ENCODE measurements around the gene BORCS8.

Gene BORCS8

GRCh38 chr19:19201697-19202630 lies 10.0 kb upstream of the BORCS8 start:
- no peak for DNase-seq (ENCODE audit: extremely low read depth, low read depth)
- TF ChIP-seq, protein P1, sequence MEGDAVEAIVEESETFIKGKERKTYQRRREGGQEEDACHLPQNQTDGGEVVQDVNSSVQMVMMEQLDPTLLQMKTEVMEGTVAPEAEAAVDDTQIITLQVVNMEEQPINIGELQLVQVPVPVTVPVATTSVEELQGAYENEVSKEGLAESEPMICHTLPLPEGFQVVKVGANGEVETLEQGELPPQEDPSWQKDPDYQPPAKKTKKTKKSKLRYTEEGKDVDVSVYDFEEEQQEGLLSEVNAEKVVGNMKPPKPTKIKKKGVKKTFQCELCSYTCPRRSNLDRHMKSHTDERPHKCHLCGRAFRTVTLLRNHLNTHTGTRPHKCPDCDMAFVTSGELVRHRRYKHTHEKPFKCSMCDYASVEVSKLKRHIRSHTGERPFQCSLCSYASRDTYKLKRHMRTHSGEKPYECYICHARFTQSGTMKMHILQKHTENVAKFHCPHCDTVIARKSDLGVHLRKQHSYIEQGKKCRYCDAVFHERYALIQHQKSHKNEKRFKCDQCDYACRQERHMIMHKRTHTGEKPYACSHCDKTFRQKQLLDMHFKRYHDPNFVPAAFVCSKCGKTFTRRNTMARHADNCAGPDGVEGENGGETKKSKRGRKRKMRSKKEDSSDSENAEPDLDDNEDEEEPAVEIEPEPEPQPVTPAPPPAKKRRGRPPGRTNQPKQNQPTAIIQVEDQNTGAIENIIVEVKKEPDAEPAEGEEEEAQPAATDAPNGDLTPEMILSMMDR (IDR thresholded peaks at IDR 0.05; ENCODE audit: low read depth, low read length, missing control alignments), result no peak
- H3K4me3 ChIP-seq (replicated peaks; ENCODE audit: low read depth, low read length), result peak overlapping the region; percentile 70

GRCh38 chr19:19193926-19194325 lies 2.0 kb upstream of the BORCS8 start:
- H3K4me3 ChIP-seq (replicated peaks; ENCODE audit: low read depth, low read length), result peak overlapping the region; percentile 96
- TF ChIP-seq, protein P1 (IDR thresholded peaks at IDR 0.05; ENCODE audit: low read depth, low read length, missing control alignments), result no peak
- no peak for DNase-seq (ENCODE audit: extremely low read depth, low read depth)

DNA sequence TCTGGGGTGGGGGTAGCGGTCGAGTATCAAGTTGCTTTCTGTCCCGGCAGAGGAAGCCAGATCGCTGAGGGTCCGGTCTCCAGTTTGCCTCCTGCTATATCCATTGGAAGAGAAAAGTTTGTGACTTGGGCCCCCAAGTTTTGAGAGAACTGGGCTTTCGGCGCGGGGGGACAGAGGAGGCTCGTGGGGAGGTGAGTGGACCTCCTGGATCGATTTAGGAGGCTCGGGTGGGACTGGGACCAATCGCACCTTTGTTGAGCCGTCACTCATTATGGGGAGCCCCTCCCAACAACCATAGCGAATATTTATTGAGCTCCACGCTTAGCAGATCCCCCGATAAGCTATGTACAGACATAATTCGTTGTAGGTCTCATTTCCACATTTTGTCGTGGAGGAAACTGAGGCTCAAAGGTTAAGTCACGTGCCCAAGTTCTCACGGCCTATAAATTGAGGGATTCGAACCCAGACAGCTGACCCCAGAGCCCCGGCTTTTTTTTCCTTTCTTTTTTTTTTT lies 1.0 kb upstream of the BORCS8 start:
- peak overlapping the region; percentile 96 for H3K4me3 ChIP-seq (replicated peaks; ENCODE audit: low read depth, low read length)
- DNase-seq (ENCODE audit: extremely low read depth, low read depth), result no peak
- TF ChIP-seq, protein P1 (IDR thresholded peaks at IDR 0.05; ENCODE audit: low read depth, low read length, missing control alignments), result no peak

DNA sequence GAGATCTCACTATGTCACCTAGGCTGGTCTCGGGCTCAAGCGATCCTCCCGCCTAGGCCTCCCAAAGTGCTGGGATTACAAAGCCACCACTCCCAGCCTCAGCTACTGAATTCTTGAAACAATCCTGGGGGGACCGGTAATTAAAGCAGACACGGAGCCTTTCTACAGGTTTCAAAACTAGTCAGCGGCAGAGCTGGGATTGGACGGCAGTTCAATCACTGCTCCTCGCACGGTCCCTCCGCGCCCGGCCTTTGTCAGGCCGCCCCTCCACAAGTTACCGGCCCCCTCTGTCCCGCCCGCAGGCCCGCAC lies 229 bp downstream of the BORCS8 start:
- TF ChIP-seq, protein P1 (IDR thresholded peaks at IDR 0.05; ENCODE audit: low read depth, low read length, missing control alignments), result no peak
- DNase-seq (ENCODE audit: extremely low read depth, low read depth), result no peak
- peak overlapping the region; percentile 96 for H3K4me3 ChIP-seq (replicated peaks; ENCODE audit: low read depth, low read length)

DNA sequence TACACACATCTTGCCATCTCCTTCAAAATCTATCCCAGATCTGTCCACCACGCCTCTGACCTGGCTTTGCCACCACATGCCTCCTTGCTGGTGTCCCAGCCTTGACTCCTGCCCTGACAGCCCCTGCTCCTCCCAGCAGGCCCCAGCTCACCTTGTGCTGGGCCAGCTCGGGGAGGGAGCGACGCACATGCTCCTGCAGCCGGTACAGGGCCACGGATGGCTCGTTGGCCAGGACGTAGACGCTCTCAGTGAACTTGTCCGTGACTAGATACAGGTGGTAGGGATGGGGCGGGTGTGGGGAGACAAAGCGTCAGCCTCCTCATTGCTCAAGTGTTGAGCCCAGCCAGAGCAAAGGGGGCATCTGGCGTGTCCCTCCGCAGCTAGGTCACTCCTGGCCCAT lies 5.2 kb downstream of the BORCS8 start:
- DNase-seq (ENCODE audit: extremely low read depth, low read depth), result no peak
- H3K4me3 ChIP-seq (replicated peaks; ENCODE audit: low read depth, low read length), result no peak overlapping the region
- TF ChIP-seq, protein P1 (IDR thresholded peaks at IDR 0.05; ENCODE audit: low read depth, low read length, missing control alignments), result no peak

GRCh38 chr19:19185853-19186740 lies 5.9 kb downstream of the BORCS8 start:
- TF ChIP-seq, protein P1 (IDR thresholded peaks at IDR 0.05; ENCODE audit: low read depth, low read length, missing control alignments), result peak; percentile 79
- no peak for DNase-seq (ENCODE audit: extremely low read depth, low read depth)

More at GRCh38 chr19:19185853-19186740, 5.9 kb downstream of the BORCS8 start:
- no peak overlapping the region for H3K4me3 ChIP-seq (replicated peaks; ENCODE audit: low read depth, low read length)

Data from HFF-Myc (cell line).